Peyer's patch (tissue), 4 donors: Measurements from ENCODE around the gene EVI2A.

ENCODE experiments used
- POLR2A ChIP-seq, 2 donors: fragments of 450-650 bp; IDR thresholded peaks; one replicate each; pipeline ENCODE4 v1.5.1; 2017; ENCODE audit warnings: antibody characterized with exemption in 2 of 2, mild to moderate bottlenecking in 2 of 2, moderate library complexity in 2 of 2
- TF ChIP-seq, protein P1 (sequence below), 6 experiments: fragments of 450-650 bp in 4 of 6; fragments of 200-600 bp in 2 of 6; sonication (generic) in 1 of 6; IDR thresholded peaks; one replicate each; pipeline ENCODE4 v1.5.1; 2017 to 2019; ENCODE audit warnings: antibody characterized with exemption in 6 of 6, mild to moderate bottlenecking in 3 of 6, moderate library complexity in 1 of 6

DNA sequence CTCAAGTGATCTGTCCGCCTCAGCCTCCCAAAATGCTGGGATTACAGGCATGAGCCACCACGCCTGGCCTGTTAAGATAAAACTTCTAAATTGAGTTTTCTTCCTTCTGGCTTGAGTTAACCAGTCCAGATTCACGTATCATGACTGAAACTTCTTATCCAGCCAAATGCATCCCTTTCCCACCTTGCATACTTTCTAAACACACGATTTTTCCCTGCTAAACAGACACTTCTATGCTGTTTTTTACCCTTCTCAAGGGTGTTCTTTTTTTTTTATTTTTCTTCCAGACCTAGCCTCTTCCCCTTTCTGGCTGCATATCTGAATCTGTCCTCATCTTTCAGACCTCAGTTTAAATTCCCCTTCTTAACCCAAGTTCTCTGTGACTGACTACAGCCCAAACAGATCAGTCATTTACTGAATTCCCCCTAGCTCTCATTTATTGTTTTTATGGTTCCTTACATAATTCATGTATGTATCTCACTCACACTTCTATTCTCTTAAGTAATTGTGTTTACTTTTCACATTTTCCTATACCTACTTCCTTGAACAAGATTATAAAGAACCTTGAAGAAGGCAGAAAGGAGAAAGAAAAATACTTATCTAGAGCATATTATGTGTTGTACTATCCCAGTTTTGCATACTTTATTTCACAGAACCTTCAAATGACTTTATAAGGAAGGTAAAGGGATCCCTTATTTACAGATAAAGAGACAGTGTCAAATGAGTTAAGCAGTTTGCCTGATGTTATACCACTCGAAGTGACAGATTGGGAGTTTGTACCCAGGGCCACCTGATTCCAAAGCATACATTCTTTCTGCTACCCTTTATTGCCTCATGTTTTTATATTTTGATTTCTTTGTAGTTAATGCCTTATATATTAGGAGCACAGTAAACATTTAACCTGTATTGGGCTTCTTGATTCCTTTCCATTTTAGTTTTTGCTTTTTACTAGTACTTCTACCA lies 12.8 kb downstream of the EVI2A start:
- TF ChIP-seq, protein P1, sequence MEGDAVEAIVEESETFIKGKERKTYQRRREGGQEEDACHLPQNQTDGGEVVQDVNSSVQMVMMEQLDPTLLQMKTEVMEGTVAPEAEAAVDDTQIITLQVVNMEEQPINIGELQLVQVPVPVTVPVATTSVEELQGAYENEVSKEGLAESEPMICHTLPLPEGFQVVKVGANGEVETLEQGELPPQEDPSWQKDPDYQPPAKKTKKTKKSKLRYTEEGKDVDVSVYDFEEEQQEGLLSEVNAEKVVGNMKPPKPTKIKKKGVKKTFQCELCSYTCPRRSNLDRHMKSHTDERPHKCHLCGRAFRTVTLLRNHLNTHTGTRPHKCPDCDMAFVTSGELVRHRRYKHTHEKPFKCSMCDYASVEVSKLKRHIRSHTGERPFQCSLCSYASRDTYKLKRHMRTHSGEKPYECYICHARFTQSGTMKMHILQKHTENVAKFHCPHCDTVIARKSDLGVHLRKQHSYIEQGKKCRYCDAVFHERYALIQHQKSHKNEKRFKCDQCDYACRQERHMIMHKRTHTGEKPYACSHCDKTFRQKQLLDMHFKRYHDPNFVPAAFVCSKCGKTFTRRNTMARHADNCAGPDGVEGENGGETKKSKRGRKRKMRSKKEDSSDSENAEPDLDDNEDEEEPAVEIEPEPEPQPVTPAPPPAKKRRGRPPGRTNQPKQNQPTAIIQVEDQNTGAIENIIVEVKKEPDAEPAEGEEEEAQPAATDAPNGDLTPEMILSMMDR (IDR thresholded peaks at IDR 0.05): no peak
- no peak for TF ChIP-seq POLR2A (IDR thresholded peaks at IDR 0.05)
